H1 (cell line): ENCODE results near the gene RPL19. TPM values are rescaled to one million over a fixed set of nuclear protein-coding genes. Genes with fewer than 3 reads are reported as not detected.
"Not testable (repeated sequence)": the region's sequence is repeated elsewhere in the genome, so short reads cannot be mapped to it uniquely, and the experiment has no call there.

Experiments
- CTCF ChIA-PET: fragments of 300-600 bp; sonication (Branson Sonifier 250); formaldehyde crosslinking; loops from one replicate; lab custom pipeline; 2021; ENCODE audit not compliant: partially characterized antibody; lab: Charles Lee
- POLR2A ChIA-PET: fragments of 300-600 bp; sonication (Branson Sonifier 250); formaldehyde crosslinking; loops from one replicate; lab custom pipeline; 2021; ENCODE audit warnings: inconsistent platforms; ENCODE audit not compliant: partially characterized antibody; lab: Charles Lee
- DNase-seq, 2 experiments: peaks; one replicate each; pipeline versions ENCODE4 v3.0.0 to v3.0.0-alpha.2; 2010 to 2022; ENCODE audit warnings: low spot score in 2 of 2, low read depth in 1 of 2, mixed read lengths in 1 of 2
- FAIRE-seq: peaks from 2 replicates; lab custom pipeline; 2011; peaks lifted over from hg19 to GRCh38; lab: Jason Lieb, UNC
- H2AFZ ChIP-seq: 2 replicates; pipeline ENCODE4 v1.8.1; 2012; ENCODE audit warnings: low read length, inconsistent platforms
- H2AK5ac ChIP-seq: 2 replicates; pipeline ENCODE4 v1.6.1; 2013; ENCODE audit warnings: low read depth, low read length
- H2BK120ac ChIP-seq: replicated peaks from 2 replicates; pipeline ENCODE3; 2013; ENCODE audit warnings: low read depth, low read length, inconsistent platforms
- H2BK12ac ChIP-seq: 2 replicates; pipeline ENCODE4 v1.6.1; 2013; ENCODE audit warnings: low read depth, low read length
- H2BK15ac ChIP-seq: 2 replicates; pipeline ENCODE4 v1.6.1; 2013; ENCODE audit warnings: low read length
- H2BK20ac ChIP-seq: 2 replicates; pipeline ENCODE4 v1.6.1; 2013; ENCODE audit warnings: low read length
- H2BK5ac ChIP-seq: 2 replicates; pipeline ENCODE4 v1.6.1; 2013; ENCODE audit warnings: low read depth, low read length
- H3K14ac ChIP-seq: 2 replicates; pipeline ENCODE4 v1.6.1; 2013; ENCODE audit warnings: inconsistent platforms; ENCODE audit not compliant: insufficient read length
- H3K18ac ChIP-seq: 2 replicates; pipeline ENCODE4 v1.6.1; 2013; ENCODE audit warnings: low read length; ENCODE audit errors: extremely low read depth
- H3K23ac ChIP-seq: 2 replicates; pipeline ENCODE4 v1.6.1; 2013; ENCODE audit warnings: inconsistent platforms; ENCODE audit not compliant: insufficient read length
- H3K23me2 ChIP-seq: 2 replicates; pipeline ENCODE4 v1.6.1; 2013; ENCODE audit warnings: low read depth, low read length
- H3K27ac ChIP-seq: 2 replicates; pipeline ENCODE4 v1.6.1; 2011; ENCODE audit warnings: low read depth, low read length, inconsistent platforms
- H3K27me3 ChIP-seq, 4 experiments: replicated peaks in 1 of 4; 1 replicate in 1 of 4; 2 replicates in 3 of 4; pipeline versions ENCODE4 v1.6.1 to v1.8.1; 2011 to 2013; ENCODE audit warnings: low read length in 3 of 4, mild to moderate bottlenecking in 3 of 4, inconsistent platforms in 2 of 4, mixed read lengths in 2 of 4, moderate library complexity in 1 of 4; ENCODE audit not compliant: control insufficient read depth in 3 of 4, insufficient read depth in 3 of 4; ENCODE audit errors: extremely low read depth in 1 of 4
- H3K36me3 ChIP-seq, 4 experiments: 2 replicates each; pipeline versions ENCODE4 v1.6.1 to v1.8.1; 2011 to 2013; ENCODE audit warnings: mild to moderate bottlenecking in 4 of 4, low read length in 3 of 4, moderate library complexity in 2 of 4, control low read depth in 1 of 4, inconsistent platforms in 1 of 4; ENCODE audit not compliant: insufficient read depth in 4 of 4, control insufficient read depth in 2 of 4
- H3K4ac ChIP-seq: replicated peaks from 2 replicates; pipeline ENCODE3; 2013; ENCODE audit warnings: low read length, low read depth, mixed read lengths, inconsistent platforms; ENCODE audit not compliant: insufficient read length
- H3K4me1 ChIP-seq, 4 experiments: replicated peaks in 1 of 4; 1 replicate in 1 of 4; 2 replicates in 3 of 4; pipeline versions ENCODE4 v1.6.1 to v1.8.1; 2011 to 2013; ENCODE audit warnings: low read length in 3 of 4, inconsistent platforms in 2 of 4, mixed read lengths in 1 of 4; ENCODE audit not compliant: insufficient read depth in 4 of 4, control insufficient read depth in 3 of 4
- H3K4me2 ChIP-seq, 2 experiments: 2 replicates each; pipeline versions ENCODE4 v1.6.1 to v1.8.1; 2011 to 2013; ENCODE audit warnings: low read depth in 2 of 2, low read length in 2 of 2, control low read depth in 1 of 2, inconsistent platforms in 1 of 2, mild to moderate bottlenecking in 1 of 2; ENCODE audit not compliant: insufficient read depth in 1 of 2
- H3K4me3 ChIP-seq, 4 experiments: fragments of 200-600, 300-600 bp in 1 of 4; sonication (generic), shearing (Covaris generic), sonication (Bioruptor Twin) in 1 of 4; 2 replicates each; pipeline versions ENCODE4 v1.5.1 to v1.8.1; 2011 to 2016; ENCODE audit warnings: low read length in 4 of 4, low read depth in 3 of 4, control low read depth in 2 of 4, inconsistent platforms in 2 of 4, mild to moderate bottlenecking in 2 of 4, mixed read lengths in 1 of 4, moderate library complexity in 1 of 4; ENCODE audit not compliant: insufficient read depth in 2 of 4; ENCODE audit errors: extremely low read depth in 1 of 4
- H3K56ac ChIP-seq: replicated peaks from 2 replicates; pipeline ENCODE3; 2013; ENCODE audit warnings: low read depth, mild to moderate bottlenecking, mixed read lengths, low read length, inconsistent platforms; ENCODE audit not compliant: insufficient read length
- H3K79me1 ChIP-seq: 2 replicates; pipeline ENCODE4 v1.6.1; 2013; ENCODE audit warnings: low read depth, low read length, control low read depth
- H3K79me2 ChIP-seq, 2 experiments: 2 replicates each; pipeline versions ENCODE4 v1.6.1 to v1.8.1; 2012 to 2013; ENCODE audit warnings: low read length in 2 of 2, mild to moderate bottlenecking in 2 of 2, inconsistent platforms in 1 of 2; ENCODE audit not compliant: insufficient read depth in 2 of 2, control insufficient read depth in 1 of 2
- H3K9ac ChIP-seq, 4 experiments: replicated peaks in 1 of 4; 1 replicate in 1 of 4; 2 replicates in 3 of 4; pipeline versions ENCODE4 v1.6.1 to v1.8.1; 2011 to 2013; ENCODE audit warnings: low read depth in 3 of 4, low read length in 3 of 4, control low read depth in 2 of 4, mild to moderate bottlenecking in 2 of 4, moderate library complexity in 2 of 4, inconsistent platforms in 1 of 4; ENCODE audit errors: extremely low read depth in 1 of 4
- H3K9me3 ChIP-seq, 2 experiments: 2 replicates each; pipeline versions ENCODE4 v1.6.1 to v1.8.1; 2012 to 2013; ENCODE audit warnings: mild to moderate bottlenecking in 2 of 2, moderate library complexity in 2 of 2, control low read depth in 1 of 2, inconsistent platforms in 1 of 2, low read depth in 1 of 2, low read length in 1 of 2, mixed read lengths in 1 of 2; ENCODE audit not compliant: insufficient read depth in 2 of 2
- H4K20me1 ChIP-seq, 2 experiments: replicated peaks in 1 of 2; 2 replicates each; pipeline versions ENCODE3 to v1.8.1; 2011 to 2013; ENCODE audit warnings: inconsistent platforms in 2 of 2, low read length in 2 of 2, mild to moderate bottlenecking in 1 of 2; ENCODE audit not compliant: insufficient read depth in 2 of 2, control insufficient read depth in 1 of 2
- H4K5ac ChIP-seq: 2 replicates; pipeline ENCODE4 v1.6.1; 2013; ENCODE audit warnings: low read length, low read depth, mixed read lengths, inconsistent platforms; ENCODE audit not compliant: insufficient read length
- H4K8ac ChIP-seq: 2 replicates; pipeline ENCODE4 v1.8.0; 2013; ENCODE audit warnings: mild to moderate bottlenecking, moderate library complexity, low read length, inconsistent platforms; ENCODE audit not compliant: insufficient read depth; ENCODE audit errors: extremely low read depth
- H4K91ac ChIP-seq: replicated peaks from 2 replicates; pipeline ENCODE3; 2013; ENCODE audit warnings: low read length, mixed read lengths, inconsistent platforms; ENCODE audit not compliant: insufficient read length
- WGBS, 2 experiments: shearing (Covaris generic) in 1 of 2; methylation state at CpG; one replicate each; pipeline versions ENCODE4 v1.1.6 to v1.1.7; 2013 to 2015; ENCODE audit warnings: low lambda C conversion rate in 2 of 2, mixed read lengths in 2 of 2, inconsistent platforms in 1 of 2, low coverage in 1 of 2, missing lambda C conversion rate in 1 of 2; ENCODE audit not compliant: insufficient replicate concordance in 2 of 2, insufficient coverage in 1 of 2, insufficient read length in 1 of 2; ENCODE audit errors: extremely low coverage in 1 of 2, missing lambda C conversion rate in 1 of 2; 5-methylcytosine and 5-hydroxymethylcytosine counted together
- polyA plus RNA-seq, 7 experiments: library from polyadenylated mRNA; depleted of rRNA in 3 of 7; stranded (reverse) in 5 of 7; unstranded in 2 of 7; fragments of >200 nt in 5 of 7; fragments of 200-250 nt in 2 of 7; gene quantifications; 1 replicate in 5 of 7; 2 replicates in 1 of 7; 4 replicates in 1 of 7; pipeline versions ENCODE4 v1.2.1 to v1.2.3, GENCODE V29; 2011 to 2013; ENCODE audit warnings: missing spikeins in 2 of 7, mixed read lengths in 2 of 7
- total RNA-seq: library from RNA; stranded (reverse); fragmentation: NEBNext Ultra II Directional; extraction: Animal tissue kit (Norgen Biotek cat#: 25700); gene quantifications from 2 replicates; pipeline ENCODE4 v1.2.1, GENCODE V29; 2021

Gene RPL19
- total and polyA plus RNA-seq, 2 of the 8 experiments (the other 6 are each of a cell fraction or from before 2014, with no cell fraction given) = 2,108 to 2,182 TPM

DNA sequence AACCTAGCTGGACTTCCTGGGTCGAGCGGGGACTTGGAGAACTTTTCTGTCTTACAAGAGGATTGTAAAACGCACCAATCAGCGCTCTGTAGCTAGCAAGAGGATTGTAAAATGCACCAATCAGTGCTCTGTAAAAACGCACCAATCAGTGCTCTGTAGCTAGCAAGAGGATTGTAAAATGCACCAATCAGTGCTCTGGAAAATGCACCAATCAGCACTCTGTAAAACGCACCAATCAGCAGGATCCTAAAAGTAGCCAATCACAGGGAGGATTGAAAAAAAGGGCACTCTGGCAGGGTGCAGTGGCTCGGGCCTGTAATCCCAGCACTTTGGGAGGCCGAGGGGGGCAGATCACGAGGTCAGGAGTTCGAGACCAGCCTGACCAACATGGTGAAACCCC is 31.6 kb upstream of the RPL19 start:
- not testable (repeated sequence) for H4K91ac ChIP-seq, H2AK5ac ChIP-seq, H4K8ac ChIP-seq, H3K79me2 ChIP-seq, H3K9ac ChIP-seq, H2BK15ac ChIP-seq, H2BK120ac ChIP-seq, H3K4ac ChIP-seq, H4K5ac ChIP-seq, H2BK5ac ChIP-seq, H3K14ac ChIP-seq, H3K27ac ChIP-seq, H2AFZ ChIP-seq, H3K4me3 ChIP-seq, H3K4me2 ChIP-seq, H3K36me3 ChIP-seq, H3K79me1 ChIP-seq, H3K23ac ChIP-seq, DNase-seq, H2BK12ac ChIP-seq, H3K4me1 ChIP-seq, H3K18ac ChIP-seq, H2BK20ac ChIP-seq, H3K56ac ChIP-seq, H4K20me1 ChIP-seq, FAIRE-seq, H3K9me3 ChIP-seq
- peaks cover 14 to 31% (median 25%) of the 10 kb centered on the region in 4 experiments for H3K27me3 ChIP-seq
- 87% methylated on average over 10 of the region's 10 CpGs; no CpG with 5 or more reads in 1 of the 2 experiments for WGBS, 2 experiments
- ChIA-PET CTCF (interaction anchor here (1.2 to 7.4 kb wide), 9 partner anchors 10 to 186 kb away, joined by 3 to 63 read pairs (median 7); partner anchors contain the start of gene PLXDC1), POLR2A (interaction anchor here (0.6 to 0.9 kb wide), 2 partner anchors 34 to 322 kb away, joined by 3 read pairs; no protein-coding TSS in a partner anchor)
- H3K23me2 ChIP-seq = peaks cover 12% of the 10 kb centered on the region; the same call in 1 of the 2 replicates
